SH-SY5Y (cell line): ENCODE results near the gene NPR3.

Source experiments
- GATA2 ChIP-seq: IDR thresholded peaks from 2 replicates; pipeline ENCODE4 v1.6.1; 2011; ENCODE audit warnings: mild to moderate bottlenecking, low read depth, low read length
- GATA3 ChIP-seq: IDR thresholded peaks from 2 replicates; pipeline ENCODE4 v1.6.1; 2011; ENCODE audit warnings: low read depth, mild to moderate bottlenecking, low read length, moderate library complexity

The NPR3 gene, protein sequence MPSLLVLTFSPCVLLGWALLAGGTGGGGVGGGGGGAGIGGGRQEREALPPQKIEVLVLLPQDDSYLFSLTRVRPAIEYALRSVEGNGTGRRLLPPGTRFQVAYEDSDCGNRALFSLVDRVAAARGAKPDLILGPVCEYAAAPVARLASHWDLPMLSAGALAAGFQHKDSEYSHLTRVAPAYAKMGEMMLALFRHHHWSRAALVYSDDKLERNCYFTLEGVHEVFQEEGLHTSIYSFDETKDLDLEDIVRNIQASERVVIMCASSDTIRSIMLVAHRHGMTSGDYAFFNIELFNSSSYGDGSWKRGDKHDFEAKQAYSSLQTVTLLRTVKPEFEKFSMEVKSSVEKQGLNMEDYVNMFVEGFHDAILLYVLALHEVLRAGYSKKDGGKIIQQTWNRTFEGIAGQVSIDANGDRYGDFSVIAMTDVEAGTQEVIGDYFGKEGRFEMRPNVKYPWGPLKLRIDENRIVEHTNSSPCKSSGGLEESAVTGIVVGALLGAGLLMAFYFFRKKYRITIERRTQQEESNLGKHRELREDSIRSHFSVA

GRCh38 chr5:32710550-32711361 is at the start of gene NPR3:
TSS of gene NPR3 (plus strand) at chr5:32711321. CDS start at chr5:32711777, 456 bp downstream.
- TF ChIP-seq GATA2: no peak
- no peak for TF ChIP-seq GATA3

- TF ChIP-seq GATA2 (no peak), GATA3 (no peak)
These were observed 46.6 kb upstream of the NPR3 start for GRCh38 chr5:32664523-32664922.

GRCh38 chr5:32668552-32668951 is 42.6 kb upstream of the NPR3 start:
- TF ChIP-seq GATA2: no peak
- no peak for TF ChIP-seq GATA3

DNA sequence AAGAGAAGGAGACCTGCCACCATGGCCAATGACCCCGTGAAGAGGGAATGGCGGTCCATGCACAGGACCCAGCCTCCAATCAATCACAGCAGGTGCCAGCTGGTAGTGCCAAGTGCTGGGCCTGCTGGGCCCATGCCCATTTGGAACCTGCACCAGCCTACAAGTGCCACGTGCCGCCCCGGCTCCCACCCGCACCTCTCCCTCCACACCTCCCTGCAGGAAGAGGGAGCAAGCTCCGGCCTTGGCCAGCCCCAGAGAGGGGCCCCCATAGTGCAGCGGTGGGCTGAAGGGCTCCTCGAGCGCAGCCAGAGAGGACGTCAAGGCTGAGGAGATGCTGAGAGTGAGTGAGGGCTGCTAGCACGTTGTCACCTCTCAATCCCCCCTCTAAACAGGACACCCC is 37.8 kb upstream of the NPR3 start:
- TF ChIP-seq GATA2 (no peak), GATA3 (no peak)

- TF ChIP-seq GATA2: no peak
- TF ChIP-seq GATA3: no peak
These were observed 34.1 kb upstream of the NPR3 start for GRCh38 chr5:32677023-32677422.

DNA sequence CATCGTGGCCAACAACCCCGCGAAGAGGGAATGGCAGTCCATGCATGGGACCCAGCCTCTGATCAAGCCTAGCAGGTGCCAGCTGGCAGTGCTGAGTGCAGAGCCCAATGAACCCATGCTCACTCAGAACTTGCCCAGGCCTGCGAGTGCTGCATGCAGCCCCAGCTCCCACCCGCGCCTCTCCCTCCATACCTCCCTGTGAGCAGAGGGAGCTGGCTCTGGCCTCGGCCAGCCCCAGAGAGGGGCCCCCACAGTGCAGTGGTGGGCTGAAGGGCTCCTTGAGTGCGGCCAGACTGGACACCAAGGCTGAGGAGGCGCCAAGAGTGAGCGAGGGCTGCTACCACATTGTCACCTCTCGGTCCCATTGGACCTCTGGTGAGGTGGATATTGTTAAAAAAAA is 32.6 kb upstream of the NPR3 start:
- TF ChIP-seq GATA3 (no peak), GATA2 (no peak)

DNA sequence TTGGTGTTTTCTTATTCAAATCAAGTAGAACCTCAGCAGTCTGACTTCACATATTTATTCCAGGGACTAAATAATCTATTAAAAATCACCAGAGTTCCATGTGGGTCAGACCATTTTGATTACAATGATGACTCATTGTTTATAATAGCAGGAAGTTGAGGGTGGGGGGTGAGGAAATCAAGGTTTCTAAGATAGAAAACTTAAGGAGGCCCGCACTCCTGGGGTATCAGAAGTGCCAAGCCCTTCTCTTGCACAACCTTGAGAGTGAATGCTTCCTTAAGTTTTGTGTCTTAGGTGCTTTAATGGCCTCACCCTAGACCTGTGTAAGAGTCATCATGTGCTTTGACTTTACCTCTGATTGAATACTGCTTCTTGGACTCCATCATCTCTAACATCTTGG is 31.9 kb upstream of the NPR3 start:
- TF ChIP-seq GATA3 (no peak), GATA2 (no peak)

DNA sequence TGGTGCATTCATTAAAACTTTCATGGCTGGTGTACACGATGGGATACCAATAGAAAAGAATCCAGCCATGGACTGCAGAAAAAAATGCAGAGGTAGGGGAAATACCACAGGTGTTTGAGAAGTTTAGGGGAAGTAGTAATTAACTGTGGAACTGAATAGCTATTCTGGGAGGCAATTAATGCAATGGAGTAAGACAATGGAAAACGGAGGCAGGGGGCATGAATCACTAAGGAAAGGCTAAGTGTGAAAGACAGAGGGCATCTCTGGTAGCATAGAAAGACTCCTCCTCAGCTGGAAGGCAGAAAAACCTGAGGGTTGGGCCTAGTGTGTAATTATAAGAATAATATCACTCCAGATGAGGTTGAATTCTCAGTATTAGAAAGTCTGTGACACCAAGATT is 30.9 kb upstream of the NPR3 start:
- TF ChIP-seq GATA3 (no peak), GATA2 (no peak)

DNA sequence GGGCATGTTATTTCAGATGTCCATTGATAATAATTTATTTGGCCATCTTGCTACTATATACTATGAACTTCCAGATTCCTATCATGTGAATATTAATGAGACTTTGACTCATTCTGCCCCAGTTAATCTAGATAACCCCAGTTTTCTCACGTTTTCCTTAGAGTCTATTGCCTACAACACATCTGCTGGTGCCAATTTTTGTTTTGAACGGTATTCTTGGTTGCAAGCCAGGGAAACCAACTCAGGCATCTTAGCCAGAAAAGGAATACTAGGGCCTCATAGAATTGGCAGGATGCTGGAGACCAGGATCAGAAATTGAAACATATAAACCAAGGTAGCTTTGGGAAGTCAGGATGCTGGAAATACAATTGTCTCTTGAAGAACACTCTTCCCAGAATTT is 28.0 kb upstream of the NPR3 start:
- no peak for TF ChIP-seq GATA2
- no peak for TF ChIP-seq GATA3

DNA sequence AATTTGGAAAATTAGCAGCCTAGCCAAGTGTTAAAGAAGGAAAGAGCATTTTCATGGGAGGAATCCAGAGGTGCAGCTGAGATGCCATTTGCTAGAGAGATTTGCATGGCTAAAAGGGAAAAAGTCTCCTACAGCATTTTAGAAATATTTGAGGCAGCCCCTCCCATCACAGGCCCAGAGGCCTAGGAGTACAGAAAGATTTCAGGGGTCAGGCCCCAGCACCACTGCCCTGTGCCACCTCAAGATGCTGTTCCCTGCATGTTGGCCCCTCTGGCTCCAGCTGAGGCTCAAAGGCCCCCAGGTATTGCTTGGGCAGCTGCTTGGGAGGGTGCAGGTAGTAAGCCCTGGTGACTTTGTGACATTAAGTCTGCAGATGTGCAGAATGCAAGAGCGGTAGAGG is 26.9 kb upstream of the NPR3 start:
- TF ChIP-seq GATA2: no peak

GRCh38 chr5:32686799-32687498 is 24.2 kb upstream of the NPR3 start:
- TF ChIP-seq GATA3: no peak
- TF ChIP-seq GATA2: no peak

DNA sequence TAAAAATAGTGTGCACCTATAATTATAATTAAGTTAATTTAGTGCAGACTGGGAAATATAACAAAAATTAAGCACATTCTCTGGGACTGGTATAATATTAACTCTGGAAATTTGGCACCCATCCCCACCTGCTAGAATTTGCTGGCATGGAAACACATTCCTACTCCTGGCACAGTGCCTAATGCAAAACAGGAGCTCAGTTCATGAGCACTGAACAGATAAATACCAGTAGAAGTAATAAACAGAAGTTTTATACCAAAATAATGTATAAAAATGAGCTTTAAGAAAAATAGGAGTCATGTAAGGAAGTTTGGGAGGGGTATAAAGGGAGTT is 23.7 kb upstream of the NPR3 start:
- TF ChIP-seq GATA3: no peak
- TF ChIP-seq GATA2: no peak

GRCh38 chr5:32690153-32690552 is 21.0 kb upstream of the NPR3 start:
- no peak for TF ChIP-seq GATA3
- TF ChIP-seq GATA2: no peak

DNA sequence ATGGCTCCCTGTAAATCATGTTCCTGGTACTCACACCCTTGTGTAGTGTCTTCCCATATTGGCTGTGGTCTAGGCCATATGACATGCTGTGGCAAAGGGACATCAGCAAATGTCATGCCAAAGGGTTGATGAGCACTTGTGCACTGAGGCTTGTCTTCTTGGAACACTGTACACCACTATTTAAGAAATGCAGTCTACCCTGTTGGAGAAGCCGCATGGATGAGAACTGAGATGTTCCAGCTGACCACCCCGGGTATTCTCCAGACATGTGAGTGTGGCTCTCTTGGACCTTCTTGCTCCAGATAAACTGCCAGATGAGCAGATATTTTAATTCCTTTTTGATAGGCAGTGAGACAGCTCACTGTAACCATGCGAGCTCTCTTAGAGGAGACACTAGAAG is 20.5 kb upstream of the NPR3 start:
- no peak for TF ChIP-seq GATA3
- TF ChIP-seq GATA2: no peak

DNA sequence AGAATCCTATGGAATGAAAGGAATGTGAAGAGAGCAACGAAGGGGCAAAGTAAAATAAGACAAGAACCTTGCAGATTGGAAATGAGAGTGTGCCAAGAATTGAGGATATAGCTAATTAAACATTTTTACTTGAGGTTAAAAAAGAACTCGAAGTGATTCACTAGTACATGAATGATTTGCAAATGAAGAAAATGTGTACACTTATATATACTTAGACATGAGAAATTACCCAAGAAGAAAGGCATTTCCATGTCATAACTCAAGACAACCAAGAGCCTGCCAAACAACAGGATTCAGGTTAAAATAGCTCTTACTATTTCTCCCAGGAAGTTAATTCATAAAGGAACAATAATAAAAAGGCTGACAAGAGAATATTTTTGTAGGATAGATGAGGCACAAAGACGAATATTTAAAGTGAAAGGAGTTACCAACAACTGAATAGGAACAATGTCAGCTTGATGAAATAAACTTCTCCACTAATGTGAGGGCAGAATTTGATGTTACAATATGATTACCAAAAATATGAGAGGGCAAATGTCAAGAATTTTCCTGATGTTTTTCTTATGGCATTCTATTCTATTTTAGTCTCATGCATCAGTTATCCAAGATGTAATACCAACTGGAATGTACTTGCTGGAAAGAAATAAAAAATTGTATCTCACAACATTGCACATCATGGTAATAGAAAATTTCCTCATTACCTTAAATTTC is 18.9 kb upstream of the NPR3 start:
- no peak for TF ChIP-seq GATA2
- TF ChIP-seq GATA3: no peak
